GM18511 (cell line): ENCODE results near the gene EMC10.

ENCODE experiments used
- ATAC-seq: cut with Tn5 transposase; IDR thresholded peaks from one replicate; pipeline ENCODE4 v1.9.1; 2021; ENCODE audit warnings: mild to moderate bottlenecking, moderate library complexity; ENCODE audit not compliant: unreplicated experiment

The EMC10 gene

GRCh38 chr19:50537769-50538230 is 61.5 kb downstream of the EMC10 start:
- no peak for ATAC-seq
